HG03354 (cell line): ENCODE data around the gene SAMD5.

Experiments
- ATAC-seq: cut with Tn5 transposase; IDR thresholded peaks from one replicate; pipeline ENCODE4 v1.9.1; 2021; ENCODE audit warnings: mild to moderate bottlenecking; ENCODE audit not compliant: unreplicated experiment, poor library complexity, severe bottlenecking

The SAMD5 gene

GRCh38 chr6:147614501-147614900 is 106.0 kb downstream of the SAMD5 start:
- ATAC-seq, result no peak

DNA sequence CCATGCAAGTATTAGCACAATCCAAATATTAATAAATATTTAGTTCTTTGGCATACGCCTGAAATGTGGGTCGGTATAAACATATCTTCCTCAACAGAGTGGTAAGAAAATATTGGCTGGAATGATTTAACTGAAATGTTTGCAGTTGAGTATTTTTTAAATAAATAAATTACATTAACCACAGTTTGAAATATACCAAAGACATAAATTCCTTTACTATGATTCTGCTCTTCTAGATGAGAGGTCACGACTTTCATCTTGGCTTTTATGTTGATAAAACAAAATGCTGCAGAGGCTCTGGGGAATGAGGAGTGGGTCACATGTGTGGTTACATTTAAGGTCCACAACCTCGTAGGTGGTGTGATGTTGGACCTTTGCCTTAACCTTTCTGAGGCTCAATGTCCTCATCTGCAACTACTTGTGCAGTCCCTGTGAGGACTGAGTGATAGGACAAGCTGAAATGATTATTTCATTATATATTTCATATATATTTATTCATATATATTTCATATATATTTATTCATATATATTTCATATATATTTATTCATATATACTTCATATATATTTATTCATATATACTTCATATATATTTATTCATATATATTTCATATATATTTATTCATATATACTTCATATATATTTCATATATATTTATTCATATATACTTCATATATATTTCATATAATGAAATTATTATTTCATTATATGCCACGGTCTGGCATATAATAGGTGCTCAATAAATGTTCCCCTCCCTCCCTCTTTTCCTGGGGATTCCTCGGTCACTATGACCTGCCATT is 107.4 kb downstream of the SAMD5 start:
- no peak for ATAC-seq

DNA sequence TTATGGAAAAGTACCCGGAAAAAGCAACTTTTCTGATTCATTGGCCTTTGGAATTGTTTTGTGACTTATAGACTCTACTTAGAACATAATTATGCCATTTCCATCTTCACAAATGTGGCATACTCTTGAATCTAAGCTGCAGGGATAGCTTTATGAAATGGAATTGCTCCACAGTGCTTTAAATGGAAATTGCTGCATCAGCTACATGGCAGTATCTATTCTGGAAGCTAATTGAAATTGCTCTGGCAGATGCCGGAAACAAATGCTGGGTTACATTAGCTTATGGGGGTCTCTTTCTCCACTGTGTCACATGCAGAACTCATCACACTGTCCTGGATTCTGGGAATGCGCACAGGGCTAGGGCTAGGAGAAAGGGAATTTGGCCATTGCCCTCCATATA is 108.9 kb downstream of the SAMD5 start:
- ATAC-seq, result no peak

GRCh38 chr6:147618457-147618856 is 110.0 kb downstream of the SAMD5 start:
- no peak for ATAC-seq

- ATAC-seq, result no peak
Measured at GRCh38 chr6:147618927-147619326, 110.4 kb downstream of the SAMD5 start.
